SK-N-SH (cell line): ENCODE data around the gene USP48.

Experiments
- JUND ChIP-seq: IDR thresholded peaks from 2 replicates; pipeline ENCODE4 v1.4.0; 2012
- POLR2AphosphoS5 ChIP-seq: IDR thresholded peaks from 2 replicates; pipeline ENCODE4 v1.6.1; 2012; ENCODE audit warnings: low read depth, low read length
- TF ChIP-seq, protein P1 (sequence below): fragments of 200-600 bp; sonication (generic); IDR thresholded peaks from 2 replicates; pipeline ENCODE4 v1.6.1; 2017; ENCODE audit warnings: antibody characterized with exemption, mild to moderate bottlenecking, moderate library complexity

DNA sequence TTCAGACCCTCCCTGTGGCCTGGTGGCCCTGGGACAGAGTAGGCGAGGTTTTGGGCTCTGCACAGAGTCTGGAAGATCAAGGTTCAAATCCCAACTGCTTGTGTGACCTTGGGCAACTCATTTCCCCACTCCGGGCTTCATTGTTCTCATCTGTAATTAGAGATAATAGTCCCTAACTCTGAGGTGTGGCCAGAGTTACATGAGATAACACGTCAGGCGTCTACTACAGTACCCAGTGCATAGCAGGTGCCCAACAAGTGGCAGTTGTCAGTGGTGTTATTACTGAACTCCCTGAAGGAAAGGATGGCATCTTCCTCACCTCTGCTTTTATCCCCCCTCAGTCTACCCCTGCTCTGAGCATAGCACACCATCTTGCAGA lies 134.6 kb downstream of the USP48 start:
- TF ChIP-seq JUND (no peak), POLR2AphosphoS5 (no peak)
- TF ChIP-seq, protein P1, sequence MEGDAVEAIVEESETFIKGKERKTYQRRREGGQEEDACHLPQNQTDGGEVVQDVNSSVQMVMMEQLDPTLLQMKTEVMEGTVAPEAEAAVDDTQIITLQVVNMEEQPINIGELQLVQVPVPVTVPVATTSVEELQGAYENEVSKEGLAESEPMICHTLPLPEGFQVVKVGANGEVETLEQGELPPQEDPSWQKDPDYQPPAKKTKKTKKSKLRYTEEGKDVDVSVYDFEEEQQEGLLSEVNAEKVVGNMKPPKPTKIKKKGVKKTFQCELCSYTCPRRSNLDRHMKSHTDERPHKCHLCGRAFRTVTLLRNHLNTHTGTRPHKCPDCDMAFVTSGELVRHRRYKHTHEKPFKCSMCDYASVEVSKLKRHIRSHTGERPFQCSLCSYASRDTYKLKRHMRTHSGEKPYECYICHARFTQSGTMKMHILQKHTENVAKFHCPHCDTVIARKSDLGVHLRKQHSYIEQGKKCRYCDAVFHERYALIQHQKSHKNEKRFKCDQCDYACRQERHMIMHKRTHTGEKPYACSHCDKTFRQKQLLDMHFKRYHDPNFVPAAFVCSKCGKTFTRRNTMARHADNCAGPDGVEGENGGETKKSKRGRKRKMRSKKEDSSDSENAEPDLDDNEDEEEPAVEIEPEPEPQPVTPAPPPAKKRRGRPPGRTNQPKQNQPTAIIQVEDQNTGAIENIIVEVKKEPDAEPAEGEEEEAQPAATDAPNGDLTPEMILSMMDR = no peak
